Dendritic cell treated with granulocyte-macrophage colony-stimulating factor and Interleukin-4, amounts not matched to agents 40 ng/mL and 50 ng/mL, for 4 days (primary cell): Measurements from ENCODE around the gene STX16.
"Not testable (repeated sequence)": the region's sequence is repeated elsewhere in the genome, so short reads cannot be mapped to it uniquely, and the experiment has no call there.

Experiments used
- H3K27ac Mint-ChIP-seq: one replicate; pipeline ENCODE4 v1.8.0; 2022; ENCODE audit warnings: mild to moderate bottlenecking, mixed read lengths
- H3K27me3 Mint-ChIP-seq: one replicate; pipeline ENCODE4 v1.8.0; 2022; ENCODE audit warnings: mild to moderate bottlenecking, mixed read lengths
- H3K36me3 Mint-ChIP-seq: one replicate; pipeline ENCODE4 v1.8.0; 2022; ENCODE audit warnings: low read depth, mixed read lengths
- H3K4me1 Mint-ChIP-seq: one replicate; pipeline ENCODE4 v1.8.0; 2022; ENCODE audit warnings: low read depth, mixed read lengths
- H3K4me3 Mint-ChIP-seq: one replicate; pipeline ENCODE4 v1.8.0; 2022; ENCODE audit warnings: mild to moderate bottlenecking, moderate library complexity, mixed read lengths
- H3K9me3 Mint-ChIP-seq: one replicate; pipeline ENCODE4 v1.8.0; 2022; ENCODE audit warnings: mixed read lengths
- intact Hi-C: fragments of 100-400 bp; cut with micrococcal nuclease; formaldehyde crosslinking; loops from one replicate; pipeline ENCODE4 v1.15.0; 2022

The STX16 gene

DNA sequence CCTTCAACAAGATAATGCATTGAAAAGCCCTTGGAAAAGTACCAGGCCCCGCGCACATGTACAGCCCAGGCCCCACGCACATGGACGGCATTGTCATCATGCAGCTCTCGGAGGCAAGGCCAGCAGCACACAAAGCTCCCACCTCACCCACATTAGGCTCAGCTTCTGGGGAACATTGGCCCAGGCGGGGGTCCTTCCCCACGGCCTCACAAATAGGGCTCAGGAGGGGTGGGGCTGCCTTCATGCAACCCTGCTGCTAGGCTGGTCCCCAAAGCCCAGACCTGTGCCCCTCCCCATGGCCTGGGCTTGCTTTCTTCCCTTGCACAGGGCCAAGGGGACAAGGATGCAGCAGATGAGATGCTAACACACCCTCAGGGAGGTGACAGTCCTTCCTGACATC, 68.2 kb downstream of the STX16 start:
- intact Hi-C loops: no loop called here
- peaks cover 27% of the 10 kb centered on the region for H3K27me3 Mint-ChIP-seq
- peaks cover 20% of the 10 kb centered on the region for H3K36me3 Mint-ChIP-seq
- peaks cover 21% of the 10 kb centered on the region for H3K4me1 Mint-ChIP-seq
- no peak overlapping the region for H3K27ac Mint-ChIP-seq
- H3K9me3 Mint-ChIP-seq: no peaks in the 10 kb centered on the region
- H3K4me3 Mint-ChIP-seq: no peak overlapping the region

DNA sequence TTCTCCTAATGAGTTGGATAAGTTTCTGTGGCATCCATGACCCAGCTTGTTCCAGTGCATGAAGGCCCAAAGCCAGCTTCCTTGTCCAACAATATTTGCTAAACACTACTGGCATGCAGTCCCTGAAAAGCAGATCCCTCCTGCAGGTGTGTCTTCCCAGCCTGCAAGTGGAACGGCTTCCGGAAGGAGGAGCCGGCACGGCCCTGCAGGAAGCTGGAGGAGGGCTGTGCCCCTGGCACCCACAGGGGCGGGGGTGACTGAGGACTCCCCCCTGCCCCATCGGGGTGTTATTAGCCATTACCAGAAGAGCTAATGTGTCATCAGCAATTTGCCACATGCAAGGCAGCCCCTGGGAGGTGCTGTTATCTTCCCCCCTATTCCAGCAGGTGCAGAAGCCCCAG, 68.9 kb downstream of the STX16 start:
- H3K36me3 Mint-ChIP-seq: peaks cover 13% of the 10 kb centered on the region
- peaks cover 21% of the 10 kb centered on the region for H3K4me1 Mint-ChIP-seq
- H3K9me3 Mint-ChIP-seq: no peaks in the 10 kb centered on the region
- peaks cover 34% of the 10 kb centered on the region for H3K27me3 Mint-ChIP-seq
- no peak overlapping the region for H3K4me3 Mint-ChIP-seq
- H3K27ac Mint-ChIP-seq: no peak overlapping the region
- intact Hi-C loops: no loop called here

GRCh38 chr20:58720890-58721289, 69.8 kb downstream of the STX16 start:
- H3K27ac Mint-ChIP-seq: no peak overlapping the region
- H3K27me3 Mint-ChIP-seq: peaks cover 38% of the 10 kb centered on the region
- H3K36me3 Mint-ChIP-seq: peaks cover 4% of the 10 kb centered on the region
- H3K4me1 Mint-ChIP-seq: peaks cover 21% of the 10 kb centered on the region
- H3K9me3 Mint-ChIP-seq: no peaks in the 10 kb centered on the region
- intact Hi-C loops: no loop called here
- H3K4me3 Mint-ChIP-seq: no peak overlapping the region

- H3K4me3 Mint-ChIP-seq: peak overlapping the region; percentile 4
- peaks cover 40% of the 10 kb centered on the region for H3K27me3 Mint-ChIP-seq
- peaks cover 21% of the 10 kb centered on the region for H3K4me1 Mint-ChIP-seq
- no peaks in the 10 kb centered on the region for H3K9me3 Mint-ChIP-seq
- H3K27ac Mint-ChIP-seq: peak overlapping the region; percentile 66
- intact Hi-C loops: no loop called here
- H3K36me3 Mint-ChIP-seq: no peaks in the 10 kb centered on the region
These were observed 71.1 kb downstream of the STX16 start for GRCh38 chr20:58721951-58722778.

GRCh38 chr20:58722877-58723627, 72.0 kb downstream of the STX16 start:
- Mint-ChIP-seq H3K27ac (peak overlapping the region; percentile 66), H3K36me3 (no peaks in the 10 kb centered on the region), H3K4me3 (no peak overlapping the region), H3K4me1 (peaks cover 21% of the 10 kb centered on the region), H3K9me3 (no peaks in the 10 kb centered on the region), H3K27me3 (peaks cover 40% of the 10 kb centered on the region)
- intact Hi-C loops: no loop called here

DNA sequence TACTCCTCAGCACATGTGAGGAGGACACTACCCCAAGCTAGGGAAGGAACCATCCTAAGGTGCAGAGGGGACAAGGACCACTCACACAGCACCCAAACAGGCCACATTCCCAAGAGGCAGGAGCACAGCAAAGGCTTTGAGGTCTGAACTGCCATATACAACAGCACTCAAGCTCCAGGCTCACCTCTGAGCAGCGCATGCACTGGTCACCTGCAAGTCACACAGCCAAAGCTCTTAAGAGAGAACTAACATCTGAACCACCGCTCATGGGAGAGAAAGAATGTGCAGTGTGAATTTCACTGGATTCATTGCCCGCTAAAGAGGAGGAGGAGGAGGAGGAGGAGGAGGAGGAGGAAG, 72.5 kb downstream of the STX16 start:
- no peak overlapping the region for H3K4me3 Mint-ChIP-seq
- no peak overlapping the region for H3K27ac Mint-ChIP-seq
- no peaks in the 10 kb centered on the region for H3K36me3 Mint-ChIP-seq
- peaks cover 40% of the 10 kb centered on the region for H3K27me3 Mint-ChIP-seq
- intact Hi-C loops: no loop called here
- H3K4me1 Mint-ChIP-seq: peaks cover 21% of the 10 kb centered on the region
- no peaks in the 10 kb centered on the region for H3K9me3 Mint-ChIP-seq

DNA sequence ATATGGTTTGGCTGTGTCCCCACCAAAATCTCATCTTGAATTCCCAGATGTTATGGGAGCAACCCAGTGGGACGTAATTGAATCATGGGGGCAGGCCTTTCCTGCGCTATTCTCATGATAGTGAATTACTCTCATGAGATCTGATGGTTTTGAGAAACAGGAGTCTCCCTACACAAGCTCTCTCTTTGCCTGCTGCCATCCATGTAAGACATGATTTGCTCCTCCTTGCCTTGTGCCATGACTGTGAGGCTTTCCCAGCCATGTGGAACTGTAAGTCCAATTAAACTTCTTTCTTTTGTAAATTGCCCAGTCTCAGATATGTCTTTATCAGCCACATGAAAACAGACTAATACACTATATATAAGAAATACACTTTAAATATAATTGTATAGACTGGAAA, 75.1 kb downstream of the STX16 start:
- H3K36me3 Mint-ChIP-seq, H3K9me3 Mint-ChIP-seq, intact Hi-C loops, H3K4me3 Mint-ChIP-seq, H3K27ac Mint-ChIP-seq: not testable (repeated sequence)
- H3K4me1 Mint-ChIP-seq: peaks cover 19% of the 10 kb centered on the region
- H3K27me3 Mint-ChIP-seq: peaks cover 42% of the 10 kb centered on the region
